Large intestine (tissue), 3 donors: Measurements from ENCODE around the gene NFKBIE. TPM values are rescaled to one million over a fixed set of nuclear protein-coding genes. Genes with fewer than 3 reads are reported as not detected.
A peak's percentile ranks its signal among the peaks of the same experiment; 100 is the strongest.

Source experiments
- DNase-seq, 2 donors: peaks; one replicate each; pipeline versions ENCODE4 v3.0.0 to v3.0.0-alpha.2; 2013
- H3K27ac ChIP-seq: one replicate; pipeline ENCODE4 v1.5.1; 2013; ENCODE audit warnings: low read length
- H3K27me3 ChIP-seq: 2 replicates; pipeline ENCODE4 v1.6.1; 2013; ENCODE audit warnings: low read length; ENCODE audit not compliant: control insufficient read depth, insufficient read depth
- H3K36me3 ChIP-seq: 2 replicates; pipeline ENCODE4 v1.6.1; 2013; ENCODE audit warnings: low read length; ENCODE audit not compliant: control insufficient read depth, insufficient read depth
- H3K4me1 ChIP-seq: one replicate; pipeline ENCODE4 v1.6.1; 2013; ENCODE audit warnings: low read length; ENCODE audit not compliant: control insufficient read depth, insufficient read depth
- H3K4me3 ChIP-seq: one replicate; pipeline ENCODE4 v1.5.1; 2013; ENCODE audit warnings: low read length
- H3K9me3 ChIP-seq: one replicate; pipeline ENCODE4 v1.6.1; 2013; ENCODE audit warnings: mild to moderate bottlenecking, low read depth, low read length, moderate library complexity; ENCODE audit not compliant: control insufficient read depth
- WGBS: methylation state at CpG from one replicate; pipeline ENCODE4 v1.1.5; 2013; ENCODE audit warnings: low lambda C conversion rate; ENCODE audit not compliant: insufficient coverage; 5-methylcytosine and 5-hydroxymethylcytosine counted together
- polyA plus RNA-seq: library from polyadenylated mRNA; unstranded; fragments of 120-200 nt; gene quantifications from one replicate; pipeline ENCODE4 v1.2.1, GENCODE V29; 2013

The NFKBIE gene
- polyA plus RNA-seq, 1 donor: 10.5 TPM

- Histone ChIP-seq H3K4me1 (peaks cover 32% of the 10 kb centered on the region), H3K4me3 (no peak within 1 kb of the TSS), H3K27ac (no peak within 1 kb of the TSS), H3K9me3 (peaks cover 2% of the 10 kb centered on the region), H3K36me3 (no peaks in the 10 kb centered on the region), H3K27me3 (no peaks in the 10 kb centered on the region)
- WGBS: no CpG with 5 or more reads among the region's 7 CpGs
- DNase-seq: peak in 1 of 2 donors; percentile 47
Observed at GRCh38 chr6:44216677-44217331, 48.5 kb downstream of the NFKBIE start, which contains the start of gene MYMX. Gene MYMX (plus strand): TSS chr6:44216926. CDS start chr6:44217472, 546 bp downstream.

GRCh38 chr6:44214307-44214706, 51.0 kb downstream of the NFKBIE start:
- Histone ChIP-seq H3K27me3 (no peaks in the 10 kb centered on the region), H3K27ac (no peak overlapping the region), H3K4me1 (peaks cover 21% of the 10 kb centered on the region), H3K4me3 (no peak overlapping the region), H3K9me3 (peaks cover 2% of the 10 kb centered on the region), H3K36me3 (no peaks in the 10 kb centered on the region)
- WGBS: no CpG with 5 or more reads among the region's 6 CpGs
- DNase-seq: no peak

- H3K27me3 ChIP-seq: no peaks in the 10 kb centered on the region
- no peak overlapping the region for H3K27ac ChIP-seq
- 83% methylated on average over 1 of the region's 3 CpGs for WGBS
- H3K4me3 ChIP-seq: no peak overlapping the region
- DNase-seq: no peak
- no peaks in the 10 kb centered on the region for H3K9me3 ChIP-seq
- H3K36me3 ChIP-seq: no peaks in the 10 kb centered on the region
- no peaks in the 10 kb centered on the region for H3K4me1 ChIP-seq
Observed at GRCh38 chr6:44211284-44211683, 54.1 kb downstream of the NFKBIE start.

Other genes starting within 250 kb of the NFKBIE start
- gene MRPL14, start 138.1 kb downstream of the NFKBIE start, polyA plus RNA-seq: 51.4 TPM
- gene TMEM63B, start 138.0 kb downstream of the NFKBIE start, polyA plus RNA-seq: 34.4 TPM
- gene CAPN11, start 106.7 kb downstream of the NFKBIE start, polyA plus RNA-seq: 0.03 TPM
- 0.13 TPM for gene MYMX, start 48.6 kb downstream of the NFKBIE start, polyA plus RNA-seq
- 47.4 TPM for gene SLC29A1, start 42.0 kb downstream of the NFKBIE start, polyA plus RNA-seq
- gene HSP90AB1, start 18.4 kb downstream of the NFKBIE start, polyA plus RNA-seq: 830 TPM
- 43.5 TPM for gene SLC35B2, start 8.0 kb downstream of the NFKBIE start, polyA plus RNA-seq
- gene TMEM151B, start 4.9 kb upstream of the NFKBIE start, polyA plus RNA-seq: 3.2 TPM
- gene AARS2, start 47.8 kb upstream of the NFKBIE start, polyA plus RNA-seq: 14.3 TPM
- not detected for gene SPATS1, start 77.1 kb upstream of the NFKBIE start, polyA plus RNA-seq
- 21.2 TPM for gene CDC5L, start 122.2 kb upstream of the NFKBIE start, polyA plus RNA-seq